ENCODE data around the gene GADD45G.

GADD45G gene

DNA sequence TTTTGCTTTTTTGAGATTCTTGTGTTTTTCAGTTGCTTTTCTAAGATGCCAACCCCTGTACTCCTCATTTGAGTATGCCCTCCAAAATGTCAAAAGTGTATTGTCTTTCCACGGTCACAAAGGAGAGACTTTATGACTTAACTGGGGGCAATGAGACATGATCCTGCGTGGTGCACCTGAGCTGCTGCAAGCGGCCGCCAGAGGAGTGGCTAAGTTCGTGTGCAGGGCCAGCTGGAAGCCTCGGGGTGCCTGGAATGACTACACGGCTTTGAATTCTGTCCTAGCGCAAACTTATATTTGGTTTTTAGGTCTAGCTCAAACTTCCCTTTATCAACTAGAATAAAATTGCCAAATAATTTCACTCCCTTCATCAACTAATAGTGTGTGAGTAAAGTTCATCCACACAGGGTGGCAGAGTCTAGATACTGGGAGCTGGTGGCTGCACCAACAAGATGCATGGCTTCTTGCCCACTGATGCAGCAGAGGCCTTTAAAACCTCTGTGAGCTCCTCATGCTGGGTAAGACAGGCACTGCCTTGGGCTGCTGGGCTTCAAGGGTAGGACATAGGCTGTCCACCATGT lies 4.7 kb downstream of the GADD45G start:
- DNase-seq (ENCODE audit: low read depth) = no peak

DNA sequence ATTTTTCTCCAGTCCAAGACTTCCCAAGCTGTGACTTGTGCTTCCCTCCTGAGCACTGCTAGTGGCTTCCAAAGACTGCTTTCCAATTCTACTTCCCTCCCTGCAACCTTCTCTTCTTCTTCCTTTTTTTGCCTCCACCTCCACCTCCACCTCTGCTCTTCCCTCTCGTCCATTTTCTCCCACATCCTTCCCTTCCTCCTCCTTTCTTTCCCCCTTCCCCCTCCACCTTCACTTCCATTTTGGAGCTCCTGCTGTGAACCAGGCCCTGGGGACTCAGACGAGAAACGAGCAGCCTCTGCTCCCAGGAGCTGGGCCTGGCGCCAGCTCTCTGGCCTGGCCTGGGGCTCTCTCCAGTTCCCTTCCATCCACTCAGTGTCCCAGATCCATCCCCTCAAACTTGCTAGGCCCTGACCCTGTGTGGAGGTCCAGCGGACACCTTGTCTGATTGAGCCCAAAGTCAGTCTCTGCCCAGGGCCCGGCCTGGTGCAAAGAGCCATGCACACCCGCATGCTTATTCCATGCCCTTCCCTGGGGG lies 5.6 kb downstream of the GADD45G start:
- DNase-seq (ENCODE audit: low read depth) = no peak

DNA sequence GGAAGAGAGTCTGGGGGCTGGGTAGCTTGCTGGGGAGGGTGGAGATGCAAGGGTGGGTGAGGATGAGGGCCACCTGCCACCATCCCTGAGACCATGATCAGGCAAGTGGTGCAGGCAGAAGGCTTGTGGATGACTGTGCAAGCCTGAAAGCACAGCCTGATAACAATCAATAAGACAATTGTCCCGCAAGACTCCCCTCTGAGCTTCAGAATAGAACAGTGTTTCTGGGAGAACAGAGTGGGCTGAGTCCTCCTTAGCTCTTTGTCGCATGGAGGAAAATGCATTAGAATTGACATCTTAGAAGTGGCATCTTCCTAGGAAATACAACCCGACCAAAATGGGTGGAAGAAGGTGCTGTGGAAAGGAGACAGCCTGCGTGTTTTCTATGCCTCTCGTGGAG lies 6.6 kb downstream of the GADD45G start:
- no peak for DNase-seq (ENCODE audit: low read depth)

- DNase-seq (ENCODE audit: low read depth) = no peak
Measured at GRCh38 chr9:89612566-89613278, 7.9 kb downstream of the GADD45G start.

- no peak for DNase-seq (ENCODE audit: low read depth)
Measured at GRCh38 chr9:89613912-89614892, 9.4 kb downstream of the GADD45G start.

DNA sequence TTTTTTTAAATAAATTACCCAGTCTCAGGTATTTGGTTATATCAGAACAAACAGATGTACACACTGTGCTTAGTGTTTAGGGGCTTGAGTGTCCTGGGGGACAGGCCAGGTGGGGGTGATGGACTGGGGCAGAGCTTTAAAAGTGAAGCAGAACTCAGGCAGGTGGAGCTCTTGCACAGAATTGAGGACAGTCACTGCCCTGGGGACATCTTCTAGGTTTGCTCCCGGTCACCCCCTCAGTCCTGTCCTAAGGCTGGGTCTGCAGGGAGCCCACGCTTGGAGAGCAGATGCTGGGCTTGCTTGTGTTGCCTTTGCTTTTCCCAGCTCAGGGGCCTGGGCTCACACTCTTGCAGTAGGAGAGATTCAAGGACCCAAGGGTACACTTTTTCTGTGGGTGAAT lies 10.8 kb downstream of the GADD45G start:
- DNase-seq (ENCODE audit: low read depth) = no peak

DNA sequence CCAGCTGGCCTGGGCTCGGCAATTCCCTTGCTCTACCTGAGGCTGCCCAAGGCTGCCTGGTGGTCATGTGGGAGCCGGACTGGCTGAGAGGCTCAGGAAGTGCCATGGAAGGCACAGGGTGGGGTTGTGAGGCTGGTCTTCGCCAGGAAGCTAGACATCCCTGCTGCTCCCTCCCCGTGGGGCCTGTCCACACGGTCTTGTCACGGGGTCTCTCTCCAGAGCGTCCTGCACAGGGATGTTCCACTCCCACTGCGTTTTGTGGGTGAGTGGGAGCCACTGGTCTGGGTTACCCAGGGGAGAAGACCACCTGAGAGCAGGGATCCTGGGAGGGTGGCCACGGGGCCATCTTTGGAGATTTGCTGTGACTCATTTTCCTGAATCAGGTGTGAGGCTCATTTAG lies 11.6 kb downstream of the GADD45G start:
- no peak for DNase-seq (ENCODE audit: low read depth)

DNA sequence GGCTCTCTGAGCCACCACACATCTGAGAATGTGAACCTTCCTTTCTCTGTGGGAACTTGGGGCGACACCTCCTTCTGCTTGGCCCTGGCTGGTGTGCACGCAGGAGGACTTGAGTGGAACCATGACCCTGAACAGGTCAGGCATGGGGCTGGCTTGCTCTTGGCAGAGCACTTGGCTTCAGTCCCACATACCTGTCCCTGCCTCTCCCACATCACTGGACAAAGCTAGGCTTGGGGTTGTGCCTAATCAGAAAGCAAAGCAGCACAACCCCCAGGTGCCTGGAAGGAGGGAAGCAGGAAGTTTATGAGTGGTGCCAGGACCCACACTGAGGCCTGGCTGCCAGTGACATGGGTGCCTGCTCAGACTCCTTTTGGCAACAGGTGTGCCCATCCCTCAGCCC lies 13.2 kb downstream of the GADD45G start:
- DNase-seq (ENCODE audit: low read depth) = no peak

DNA sequence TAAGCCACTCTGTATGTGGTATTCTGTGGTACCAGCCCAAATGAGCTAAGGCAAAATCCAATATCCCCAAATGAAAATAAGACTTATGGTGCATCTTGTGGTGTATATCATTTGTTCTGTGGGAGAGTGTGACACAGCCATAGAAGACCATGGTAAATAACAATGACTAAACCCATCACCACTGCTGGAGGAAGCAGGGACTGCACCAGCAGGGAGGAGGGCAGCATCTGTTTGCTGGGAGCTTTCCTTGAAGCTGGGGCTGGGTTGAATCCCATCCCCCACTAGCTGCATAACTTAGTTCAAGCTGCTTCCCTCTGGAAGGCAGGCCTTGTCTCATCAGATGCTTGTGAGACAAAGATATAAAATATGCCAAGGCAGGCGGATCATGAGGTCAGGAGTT lies 14.2 kb downstream of the GADD45G start:
- no peak for DNase-seq (ENCODE audit: low read depth)

DNA sequence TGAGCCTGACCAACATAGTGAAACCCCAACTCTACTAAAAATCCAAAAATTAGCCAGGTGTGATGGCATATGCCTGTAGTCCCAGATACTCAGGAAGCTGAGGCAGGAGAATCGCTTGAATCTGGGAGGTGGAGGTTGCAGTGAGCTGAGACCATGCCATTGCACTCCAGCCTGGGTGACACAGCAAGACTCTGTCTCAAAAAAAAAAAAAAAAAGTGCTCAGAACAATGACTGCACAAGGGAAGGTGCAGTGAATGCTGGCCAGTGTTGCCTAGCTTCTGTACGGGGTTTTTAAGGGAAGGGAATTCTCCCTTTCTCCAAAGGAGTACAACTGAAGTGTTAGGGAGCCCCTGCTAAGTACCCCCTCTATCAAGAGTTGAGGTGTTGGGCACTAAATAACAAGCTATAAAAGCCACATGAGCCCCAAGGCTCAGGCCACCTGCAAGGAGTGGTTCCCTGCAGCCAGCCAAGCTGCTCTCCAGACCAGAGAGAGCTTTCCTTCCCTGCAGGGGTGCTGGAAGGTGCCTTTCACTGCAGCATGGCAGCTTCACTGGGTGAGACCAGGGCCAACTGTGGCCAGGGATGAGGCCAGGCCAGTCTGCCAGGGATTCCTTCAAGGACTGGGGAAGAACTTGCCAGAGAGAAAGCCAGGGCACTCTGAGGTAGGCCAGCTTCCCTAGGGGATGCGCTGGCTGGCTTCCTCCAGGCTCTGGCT lies 14.8 kb downstream of the GADD45G start:
- no peak for DNase-seq (ENCODE audit: low read depth)

GRCh38 chr9:89621031-89621430 lies 16.2 kb downstream of the GADD45G start:
- DNase-seq (ENCODE audit: low read depth) = no peak

DNA sequence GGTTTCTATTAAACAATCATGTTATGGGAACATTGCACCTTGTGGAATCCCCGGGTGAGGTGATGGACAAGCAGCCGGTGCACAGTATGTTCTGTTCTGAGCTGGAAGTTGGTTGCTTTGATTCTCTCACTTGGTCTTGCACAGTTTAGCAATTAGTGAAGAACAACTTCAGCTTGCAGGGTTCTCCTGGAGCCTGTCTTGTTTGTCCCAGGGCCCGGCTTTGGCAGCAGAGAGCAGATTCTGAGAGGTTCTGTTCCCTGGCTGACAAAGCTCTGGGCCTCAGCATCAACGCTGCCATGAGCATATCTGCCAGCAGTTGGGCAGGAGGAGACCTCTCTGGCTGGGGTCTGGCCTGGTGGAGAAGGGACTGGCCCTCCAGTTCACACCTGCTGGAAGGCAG lies 16.9 kb downstream of the GADD45G start:
- DNase-seq (ENCODE audit: low read depth) = no peak

DNA sequence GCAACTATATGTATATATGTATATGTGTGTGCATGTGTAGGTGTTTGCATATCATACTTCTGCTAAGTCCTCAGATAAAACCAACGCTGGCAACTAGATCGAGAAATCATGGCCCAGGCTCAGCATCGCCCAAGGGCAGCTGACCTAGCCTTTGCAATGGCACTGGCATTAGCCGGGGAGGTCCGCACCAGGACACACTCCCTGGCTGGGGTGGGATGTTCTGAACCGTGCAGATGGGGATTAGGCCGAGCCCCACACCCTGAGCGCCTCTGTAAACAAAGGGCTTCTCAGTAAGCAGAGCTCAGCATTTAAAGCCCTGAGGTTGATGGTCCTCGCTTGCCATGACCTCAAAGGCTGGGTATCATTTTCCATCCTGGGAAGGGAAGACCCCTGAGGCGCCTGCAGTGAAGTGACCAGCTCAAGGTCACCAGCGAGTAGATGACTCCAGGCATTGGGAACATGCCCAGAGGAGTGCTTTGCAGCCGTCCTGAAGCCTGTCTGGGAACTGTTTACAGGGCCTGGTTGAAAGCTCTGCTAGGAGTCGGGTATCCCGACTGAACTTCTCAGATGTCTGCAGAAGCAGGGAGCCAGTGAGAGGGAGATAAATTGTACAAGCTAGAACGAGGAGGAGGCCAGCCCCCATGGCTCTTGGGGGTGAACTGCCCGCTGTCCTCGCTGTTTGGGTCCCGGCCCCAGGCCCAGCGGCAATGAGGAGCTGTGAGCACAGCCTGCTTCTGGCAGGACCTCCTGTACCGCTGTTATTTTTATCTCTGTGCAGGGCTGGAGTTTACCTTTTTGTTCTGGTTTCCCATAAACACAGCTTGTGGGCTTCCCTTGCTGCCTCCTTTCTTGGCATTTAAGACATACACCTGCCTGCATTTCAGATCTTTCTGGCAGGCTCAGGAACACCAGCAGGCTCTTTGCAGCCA lies 18.4 kb downstream of the GADD45G start:
- DNase-seq (ENCODE audit: low read depth) = no peak

DNA sequence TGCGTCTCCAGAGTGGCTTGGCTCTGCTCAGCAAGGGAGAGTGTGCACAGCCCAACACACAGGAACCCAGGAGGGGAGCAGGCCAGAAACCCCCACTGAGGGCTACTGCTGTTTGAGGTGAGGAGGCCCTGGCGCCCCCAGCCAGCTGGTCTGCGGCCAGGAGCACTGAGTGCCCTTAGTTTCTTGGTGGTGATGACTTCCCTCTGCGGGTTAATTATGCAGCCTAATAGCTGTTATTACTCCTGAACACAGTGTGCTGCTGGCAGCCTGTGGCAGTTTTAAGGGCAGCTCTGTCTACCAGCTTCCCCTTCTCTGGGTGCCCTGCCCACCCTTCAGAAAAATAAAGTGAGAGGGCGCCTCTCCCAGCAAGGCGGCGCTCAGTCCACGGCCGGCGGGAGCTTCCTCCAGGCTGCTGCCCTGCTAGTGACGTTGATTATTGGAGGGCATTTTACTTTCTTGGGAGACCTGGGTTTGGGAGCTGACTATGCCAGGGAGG lies 19.2 kb downstream of the GADD45G start:
- DNase-seq (ENCODE audit: low read depth) = no peak

- DNase-seq (ENCODE audit: low read depth) = no peak
Measured at GRCh38 chr9:89625721-89626687, 21.2 kb downstream of the GADD45G start.

DNA sequence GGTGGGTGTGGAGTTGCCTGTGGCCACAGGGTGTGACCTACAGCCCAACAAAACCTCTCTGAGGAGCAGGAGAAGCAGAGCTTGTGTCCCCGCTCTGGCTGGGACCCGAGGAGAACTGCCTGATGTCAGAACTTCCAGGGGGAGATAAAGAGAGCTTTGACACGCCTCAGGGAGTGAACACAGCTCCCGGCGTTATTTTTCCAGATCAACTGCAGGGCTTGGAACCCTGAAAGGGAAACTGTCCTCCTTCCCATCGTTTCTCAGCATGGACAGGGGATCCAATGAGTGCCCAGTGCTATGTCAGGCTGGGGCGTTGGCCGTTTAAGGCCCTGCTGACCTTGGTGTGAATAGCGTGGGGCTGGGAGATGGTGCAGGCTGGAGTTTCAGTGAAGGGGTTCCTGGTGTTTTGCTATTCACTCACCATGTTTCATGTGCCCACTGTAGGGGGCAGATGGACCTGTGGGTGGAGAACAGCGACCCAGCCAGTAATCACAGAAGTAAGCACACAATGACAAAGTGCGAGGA lies 22.0 kb downstream of the GADD45G start:
- DNase-seq (ENCODE audit: low read depth) = no peak

DNA sequence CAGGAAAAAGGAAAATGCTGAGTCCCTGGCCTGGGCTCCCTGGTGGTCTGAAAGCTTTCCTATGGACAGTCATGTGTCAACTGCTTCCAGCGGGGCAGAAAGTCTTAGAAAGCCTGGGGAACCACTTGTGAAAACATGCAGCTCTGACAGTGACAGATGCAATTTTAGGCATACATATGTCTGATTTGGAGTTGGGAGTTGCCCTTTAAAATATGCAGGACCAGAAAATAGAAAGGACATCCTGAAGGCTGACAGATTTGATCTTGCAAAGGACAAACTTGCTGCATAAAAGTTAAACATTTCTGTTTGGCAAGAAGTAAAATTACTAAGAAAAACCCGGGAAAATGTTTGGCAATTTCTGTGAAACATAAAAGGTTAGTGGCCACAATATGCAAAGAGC lies 23.8 kb downstream of the GADD45G start:
- no peak for DNase-seq (ENCODE audit: low read depth)

GRCh38 chr9:89629081-89629976 lies 24.5 kb downstream of the GADD45G start:
- no peak for DNase-seq (ENCODE audit: low read depth)
